Thymus (tissue), 11 donors: ENCODE measurements around the gene PRRX1. TPM values are rescaled to one million over a fixed set of nuclear protein-coding genes. Genes with fewer than 3 reads are reported as not detected.

ENCODE experiments used
- DNase-seq, 9 donors: peaks; one replicate each; pipeline ENCODE4 v3.0.0-alpha.2; 2013; ENCODE audit warnings: low spot score in 9 of 9, low read depth in 6 of 9, missing footprints in 1 of 9
- H3K27ac ChIP-seq, 2 donors: one replicate each; pipeline ENCODE4 v1.5.1; 2013; ENCODE audit warnings: control low read depth in 1 of 2, low read depth in 1 of 2, low read length in 1 of 2, mild to moderate bottlenecking in 1 of 2, moderate library complexity in 1 of 2
- H3K27me3 ChIP-seq, 2 donors: one replicate each; pipeline ENCODE4 v1.5.1; 2013; ENCODE audit warnings: low read length in 1 of 2; ENCODE audit not compliant: control insufficient read depth in 2 of 2, insufficient read depth in 1 of 2
- H3K36me3 ChIP-seq, 2 donors: one replicate each; pipeline ENCODE4 v1.5.1; 2013; ENCODE audit warnings: low read length in 1 of 2, mild to moderate bottlenecking in 1 of 2, moderate library complexity in 1 of 2; ENCODE audit not compliant: control insufficient read depth in 2 of 2, insufficient read depth in 2 of 2
- H3K4me1 ChIP-seq, 2 donors: one replicate each; pipeline ENCODE4 v1.5.1; 2013; ENCODE audit warnings: low read length in 2 of 2; ENCODE audit not compliant: control insufficient read depth in 2 of 2, insufficient read depth in 2 of 2
- H3K4me3 ChIP-seq, 2 donors: one replicate each; pipeline ENCODE4 v1.5.1; 2013; ENCODE audit warnings: low read length in 2 of 2, control low read depth in 1 of 2, mild to moderate bottlenecking in 1 of 2
- H3K9me3 ChIP-seq, 2 donors: one replicate each; pipeline ENCODE4 v1.5.1; 2013; ENCODE audit warnings: low read length in 1 of 2, mild to moderate bottlenecking in 1 of 2; ENCODE audit not compliant: control insufficient read depth in 2 of 2, insufficient read depth in 1 of 2
- WGBS: extraction: QIAGEN DNeasy Blood & Tissue Kit; methylation state at CpG from one replicate; pipeline ENCODE4 v1.1.7; 2013; 5-methylcytosine and 5-hydroxymethylcytosine counted together
- polyA plus RNA-seq: library from polyadenylated mRNA; stranded (reverse); fragments of 200-250 nt; gene quantifications from one replicate; pipeline ENCODE4 v1.2.3, GENCODE V29; 2013
- total RNA-seq: library from RNA; stranded (reverse); fragments of 120-200 nt; gene quantifications from one replicate; pipeline ENCODE4 v1.2.4, GENCODE V29; 2013
- donor health status: healthy.

The PRRX1 gene
- total and polyA plus RNA-seq, 2 donors: 17.1 to 18.3 TPM

- H3K27me3 ChIP-seq: peaks cover 80 to 96% of the 10 kb centered on the region in 2 donors
- DNase-seq: no peak
- no peaks in the 10 kb centered on the region for H3K4me1 ChIP-seq
- H3K9me3 ChIP-seq: peaks cover 0 to 10% of the 10 kb centered on the region in 2 donors
- H3K27ac ChIP-seq: peak overlapping the region; percentile 61 to 70
- H3K4me3 ChIP-seq: no peak overlapping the region
- 9% methylated on average over 11 of the region's 11 CpGs for WGBS
- H3K36me3 ChIP-seq: no peaks in the 10 kb centered on the region
These were observed 1.1 kb upstream of the PRRX1 start for GRCh38 chr1:170662561-170663403.

- Histone ChIP-seq H3K27ac (peak overlapping the region; percentile 61 to 70), H3K36me3 (no peaks in the 10 kb centered on the region), H3K9me3 (peaks cover 0 to 10% of the 10 kb centered on the region in 2 donors), H3K4me3 (peak overlapping the region in 1 of 2 donors; percentile 2), H3K27me3 (peaks cover 88 to 99% of the 10 kb centered on the region in 2 donors), H3K4me1 (no peaks in the 10 kb centered on the region)
- no peak for DNase-seq
- WGBS: 10% methylated on average over 12 of the region's 12 CpGs
These were observed 383 bp upstream of the PRRX1 start for GRCh38 chr1:170663404-170664092.

GRCh38 chr1:170664828-170665612 is 1.1 kb downstream of the PRRX1 start:
- DNase-seq: no peak
- peak overlapping the region; percentile 26 to 27 for H3K4me3 ChIP-seq
- peak overlapping the region; percentile 47 to 76 for H3K27ac ChIP-seq
- H3K4me1 ChIP-seq: no peaks in the 10 kb centered on the region
- H3K36me3 ChIP-seq: no peaks in the 10 kb centered on the region
- H3K27me3 ChIP-seq: peaks cover 90 to 100% of the 10 kb centered on the region in 2 donors
- peaks cover 0 to 10% of the 10 kb centered on the region in 2 donors for H3K9me3 ChIP-seq
- WGBS: 7% methylated on average over 37 of the region's 37 CpGs

GRCh38 chr1:170665629-170666028 is 1.7 kb downstream of the PRRX1 start:
- 11% methylated on average over 14 of the region's 14 CpGs for WGBS
- DNase-seq: no peak
- Histone ChIP-seq H3K36me3 (no peaks in the 10 kb centered on the region), H3K4me3 (peak overlapping the region in 1 of 2 donors; percentile 7), H3K4me1 (no peaks in the 10 kb centered on the region), H3K27ac (peak overlapping the region in 1 of 2 donors; percentile 42), H3K27me3 (peaks cover 86 to 100% of the 10 kb centered on the region in 2 donors), H3K9me3 (peaks cover 0 to 10% of the 10 kb centered on the region in 2 donors)

- 21% methylated on average over 32 of the region's 32 CpGs for WGBS
- Histone ChIP-seq H3K27me3 (peaks cover 82 to 100% of the 10 kb centered on the region in 2 donors), H3K27ac (peak overlapping the region in 1 of 2 donors; percentile 31), H3K36me3 (no peaks in the 10 kb centered on the region), H3K4me3 (no peak overlapping the region), H3K9me3 (peaks cover 0 to 10% of the 10 kb centered on the region in 2 donors), H3K4me1 (no peaks in the 10 kb centered on the region)
- DNase-seq: no peak
These were observed 2.8 kb downstream of the PRRX1 start for GRCh38 chr1:170666541-170667254.

- DNase-seq: no peak
- no peaks in the 10 kb centered on the region for H3K36me3 ChIP-seq
- H3K27ac ChIP-seq: no peak overlapping the region
- no peak overlapping the region for H3K4me3 ChIP-seq
- 6% methylated on average over 33 of the region's 33 CpGs for WGBS
- no peaks in the 10 kb centered on the region for H3K4me1 ChIP-seq
- H3K27me3 ChIP-seq: peaks cover 74 to 93% of the 10 kb centered on the region in 2 donors
- peaks cover 0 to 10% of the 10 kb centered on the region in 2 donors for H3K9me3 ChIP-seq
These were observed 4.5 kb downstream of the PRRX1 start for GRCh38 chr1:170668209-170669106.

- Histone ChIP-seq H3K27ac (no peak overlapping the region), H3K9me3 (peaks cover 0 to 10% of the 10 kb centered on the region in 2 donors), H3K36me3 (no peaks in the 10 kb centered on the region), H3K4me3 (no peak overlapping the region), H3K27me3 (peaks cover 73 to 88% of the 10 kb centered on the region in 2 donors), H3K4me1 (no peaks in the 10 kb centered on the region)
- DNase-seq: no peak
- 18% methylated on average over 8 of the region's 8 CpGs for WGBS
These were observed 5.1 kb downstream of the PRRX1 start for GRCh38 chr1:170669107-170669445.
